HG03432 (cell line): ENCODE results near the gene SFT2D3.

Source experiments
- ATAC-seq: cut with Tn5 transposase; IDR thresholded peaks from one replicate; pipeline ENCODE4 v1.9.1; 2021; ENCODE audit warnings: mild to moderate bottlenecking, moderate library complexity; ENCODE audit not compliant: unreplicated experiment

SFT2D3 gene

GRCh38 chr2:127681288-127681804 is 20.0 kb upstream of the SFT2D3 start:
- no peak for ATAC-seq

- no peak for ATAC-seq
Observed at GRCh38 chr2:127681976-127682857, 19.1 kb upstream of the SFT2D3 start.

GRCh38 chr2:127683056-127683455 is 18.2 kb upstream of the SFT2D3 start:
- ATAC-seq = no peak

- ATAC-seq = no peak
Observed at GRCh38 chr2:127683757-127684156, 17.5 kb upstream of the SFT2D3 start.

- no peak for ATAC-seq
Observed at GRCh38 chr2:127685410-127686080, 15.8 kb upstream of the SFT2D3 start.

- ATAC-seq = no peak
Observed at GRCh38 chr2:127688405-127688804, 12.9 kb upstream of the SFT2D3 start.

GRCh38 chr2:127690696-127691095 is 10.6 kb upstream of the SFT2D3 start:
- no peak for ATAC-seq

- no peak for ATAC-seq
Observed at GRCh38 chr2:127694986-127695385, 6.3 kb upstream of the SFT2D3 start.

- no peak for ATAC-seq
Observed at GRCh38 chr2:127695491-127696472, 5.5 kb upstream of the SFT2D3 start.

GRCh38 chr2:127697482-127698180 is 3.7 kb upstream of the SFT2D3 start:
- ATAC-seq = no peak

- ATAC-seq = no peak
Observed at GRCh38 chr2:127698553-127699355, 2.5 kb upstream of the SFT2D3 start.

GRCh38 chr2:127700527-127701192 is 637 bp upstream of the SFT2D3 start:
- ATAC-seq = peak; percentile 68

GRCh38 chr2:127701651-127702394 is 526 bp downstream of the SFT2D3 start:
- peak; percentile 49 for ATAC-seq

- ATAC-seq = no peak
Observed at GRCh38 chr2:127702395-127703009, 1.2 kb downstream of the SFT2D3 start.

GRCh38 chr2:127703282-127703681 is 2.0 kb downstream of the SFT2D3 start:
- ATAC-seq = no peak

- ATAC-seq = no peak
Observed at GRCh38 chr2:127704641-127705390, 3.5 kb downstream of the SFT2D3 start.
